ENCODE data around the gene IL31. TPM values are rescaled to one million over a fixed set of nuclear protein-coding genes. Genes with fewer than 3 reads are reported as not detected.

The IL31 gene
- total RNA-seq, 2 donors from 2014 or later = 0.87 TPM; not detected in 1

DNA sequence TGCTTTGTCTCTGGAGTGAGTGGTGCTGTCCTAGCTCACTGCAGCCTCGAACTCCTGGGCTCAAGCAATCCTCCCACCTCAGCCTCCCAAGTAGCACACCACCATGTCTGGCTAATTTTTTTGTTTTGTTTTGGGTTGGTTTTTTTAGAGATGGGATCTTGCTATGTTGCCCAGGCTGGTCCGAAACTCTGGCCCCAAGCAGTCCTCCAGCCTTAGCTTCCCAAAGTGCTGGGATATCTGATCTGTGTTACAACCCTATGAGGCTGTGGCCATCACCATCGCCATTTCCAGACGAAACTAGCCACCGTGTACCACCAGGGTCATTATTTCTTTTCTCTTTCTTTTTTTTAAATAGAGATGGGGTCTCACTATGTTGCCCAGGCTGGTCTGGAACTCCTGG, 2.6 kb downstream of the IL31 start:
- Mint-ChIP-seq H3K36me3 (no peaks in the 10 kb centered on the region), H3K27ac (no peak overlapping the region), H3K9me3 (no peaks in the 10 kb centered on the region)
- no peak for ATAC-seq
- DNase-seq (ENCODE audit: low spot score in 2 of 2) = no peak

DNA sequence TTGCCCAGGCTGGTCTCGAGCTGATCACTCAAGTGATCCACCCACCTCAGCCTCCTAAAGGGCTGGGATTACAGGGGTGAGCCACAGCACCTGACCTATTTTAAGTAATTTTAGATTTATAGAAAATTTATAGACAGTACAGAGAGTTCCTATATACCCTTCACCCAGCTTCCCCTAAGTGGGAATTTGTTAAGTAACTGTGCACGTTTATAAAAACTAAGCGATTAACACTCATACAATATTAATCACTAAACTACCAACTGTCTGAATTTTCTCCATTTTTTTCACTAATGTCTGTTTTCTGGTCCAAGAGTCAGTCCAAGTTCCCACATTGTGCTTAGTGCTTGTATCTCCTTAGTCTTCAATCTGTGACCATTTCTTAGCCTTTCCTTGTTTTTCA, 5.5 kb downstream of the IL31 start:
- ATAC-seq (no peak), DNase-seq (ENCODE audit: low spot score in 2 of 2) (no peak)
- Mint-ChIP-seq H3K9me3 (no peaks in the 10 kb centered on the region), H3K27ac (no peak overlapping the region), H3K36me3 (no peaks in the 10 kb centered on the region)

GRCh38 chr12:122167356-122167925, 6.6 kb downstream of the IL31 start:
- no peak overlapping the region for H3K27ac Mint-ChIP-seq
- no peak for ATAC-seq

DNA sequence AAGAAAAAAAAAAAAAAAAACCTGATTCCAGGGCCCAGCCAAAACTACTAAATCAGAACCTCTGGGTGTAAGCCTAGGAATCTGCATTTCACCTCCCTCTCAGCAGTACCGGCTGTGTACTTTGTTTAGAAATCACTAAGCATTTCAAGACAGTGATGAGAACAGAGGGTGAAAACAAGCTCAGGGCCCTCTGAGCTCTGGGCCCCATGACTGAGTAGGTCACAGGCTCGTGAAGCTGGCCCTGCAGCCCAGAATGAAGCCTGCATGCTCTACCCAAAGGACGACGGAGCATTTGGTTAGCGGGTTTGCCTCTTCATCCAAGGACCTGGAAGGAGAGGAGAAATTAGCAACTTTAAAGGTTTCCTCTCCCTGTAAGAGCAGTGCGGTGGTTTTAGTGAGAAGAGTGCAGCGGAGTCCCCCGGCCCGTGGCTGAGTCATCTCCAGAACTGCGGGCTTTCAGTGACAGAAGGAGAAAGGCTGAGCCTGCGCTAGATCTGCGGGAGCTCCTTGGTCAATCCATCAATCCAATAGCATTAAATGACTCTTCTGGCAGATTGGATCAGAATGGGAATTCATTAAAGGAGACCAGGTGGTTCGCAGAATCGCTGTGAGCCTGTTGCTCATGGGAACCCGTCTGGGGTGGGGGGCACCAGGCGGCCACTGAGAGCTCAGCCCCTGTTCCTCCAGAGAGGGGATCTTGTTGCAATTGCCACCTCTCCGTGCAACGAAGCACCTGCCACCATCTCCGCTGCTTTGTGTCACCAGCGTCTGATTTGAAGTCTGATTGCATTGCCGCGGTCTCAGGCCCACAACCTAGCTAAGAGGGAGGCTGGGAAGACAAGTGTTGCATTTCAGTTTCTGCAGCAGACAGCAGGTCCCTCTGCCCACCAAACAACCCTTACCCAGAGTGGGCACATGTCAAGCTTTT, 7.3 kb downstream of the IL31 start:
- ATAC-seq = peak; percentile 75 to 90
- Mint-ChIP-seq H3K27ac (no peak overlapping the region), H3K9me3 (no peaks in the 10 kb centered on the region), H3K36me3 (no peaks in the 10 kb centered on the region)
- peak in 1 of 2 donors; percentile 40 for DNase-seq (ENCODE audit: low spot score in 2 of 2)

More at GRCh38 chr12:122167356-122167925, 6.6 kb downstream of the IL31 start:
- Mint-ChIP-seq H3K36me3 (no peaks in the 10 kb centered on the region), H3K9me3 (no peaks in the 10 kb centered on the region)
- DNase-seq (ENCODE audit: low spot score in 2 of 2) = no peak

DNA sequence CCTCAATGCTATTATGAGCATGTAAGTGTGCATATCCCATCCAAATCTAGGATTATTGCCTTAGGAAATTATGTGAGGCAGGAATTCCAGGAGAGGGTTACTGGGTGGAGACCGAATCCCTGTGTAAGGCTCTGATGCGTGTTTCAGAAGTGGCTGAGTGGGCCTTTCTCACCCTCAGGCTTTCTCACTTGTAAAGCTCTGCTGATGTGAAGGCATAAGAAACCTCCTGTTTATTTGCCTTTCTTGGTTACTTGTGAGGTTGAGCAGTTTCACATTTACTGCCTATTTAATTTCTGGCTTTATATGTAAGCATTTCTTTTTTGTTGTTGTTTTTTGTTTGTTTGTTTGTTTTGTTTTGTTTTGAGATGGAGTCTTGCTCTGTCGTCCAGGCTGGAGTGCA, 11.0 kb downstream of the IL31 start:
- DNase-seq (ENCODE audit: low spot score in 2 of 2) (no peak), ATAC-seq (no peak)
- H3K36me3 Mint-ChIP-seq = no peaks in the 10 kb centered on the region
- H3K9me3 Mint-ChIP-seq = no peaks in the 10 kb centered on the region
- no peak overlapping the region for H3K27ac Mint-ChIP-seq

- no peak for ATAC-seq
- Mint-ChIP-seq H3K27ac (no peak overlapping the region), H3K36me3 (no peaks in the 10 kb centered on the region), H3K9me3 (no peaks in the 10 kb centered on the region)
- no peak for DNase-seq (ENCODE audit: low spot score in 2 of 2)
These were observed 12.3 kb downstream of the IL31 start for GRCh38 chr12:122161682-122162081.

DNA sequence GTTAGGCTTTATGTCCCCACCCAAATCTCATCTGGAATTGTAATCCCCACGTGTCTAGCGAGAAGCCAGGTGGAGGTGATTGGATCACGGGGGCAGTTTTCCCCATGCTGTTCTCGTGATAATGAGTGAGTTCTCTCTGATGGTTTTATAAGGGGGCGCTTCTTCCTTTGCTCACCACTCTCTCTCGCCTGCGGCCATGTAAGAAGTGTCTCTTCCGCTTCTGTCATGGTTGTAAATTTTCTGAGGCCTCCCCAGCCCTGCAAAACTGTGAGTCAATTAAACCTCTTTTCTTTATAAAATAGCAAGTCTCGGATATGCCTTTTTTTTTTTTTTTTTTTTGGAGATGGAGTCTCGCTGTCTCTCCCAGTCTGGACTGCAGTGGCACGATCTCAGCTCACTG, 13.3 kb downstream of the IL31 start:
- Mint-ChIP-seq H3K36me3 (no peaks in the 10 kb centered on the region), H3K9me3 (no peaks in the 10 kb centered on the region), H3K27ac (no peak overlapping the region)
- no peak for ATAC-seq
- no peak for DNase-seq (ENCODE audit: low spot score in 2 of 2)

DNA sequence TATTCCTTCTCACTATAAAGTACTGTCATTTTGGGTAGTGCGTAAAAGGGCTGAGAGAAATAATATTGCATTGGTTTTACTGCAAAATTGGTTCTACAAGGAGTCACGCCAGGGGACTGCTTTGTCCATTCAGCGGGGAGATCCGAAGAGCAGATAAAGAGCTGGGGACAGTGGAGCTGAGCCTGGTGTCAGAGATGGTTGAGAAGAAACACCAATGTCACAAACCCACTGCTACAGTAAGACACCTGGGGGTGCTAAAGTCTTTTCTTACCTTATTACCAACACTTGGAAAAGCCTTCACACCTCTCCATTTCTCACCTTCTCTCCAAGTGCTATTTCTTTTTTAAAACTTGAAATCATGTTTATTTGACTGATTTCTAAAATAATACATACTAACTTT, 14.1 kb downstream of the IL31 start:
- Mint-ChIP-seq H3K36me3 (no peaks in the 10 kb centered on the region), H3K9me3 (no peaks in the 10 kb centered on the region), H3K27ac (no peak overlapping the region)
- DNase-seq (ENCODE audit: low spot score in 2 of 2) (no peak), ATAC-seq (peak in 1 of 2 donors; percentile 47)

GRCh38 chr12:122158700-122159285, 15.2 kb downstream of the IL31 start:
- Mint-ChIP-seq H3K36me3 (no peaks in the 10 kb centered on the region), H3K9me3 (no peaks in the 10 kb centered on the region), H3K27ac (no peak overlapping the region)
- ATAC-seq = no peak
- no peak for DNase-seq (ENCODE audit: low spot score in 2 of 2)

DNA sequence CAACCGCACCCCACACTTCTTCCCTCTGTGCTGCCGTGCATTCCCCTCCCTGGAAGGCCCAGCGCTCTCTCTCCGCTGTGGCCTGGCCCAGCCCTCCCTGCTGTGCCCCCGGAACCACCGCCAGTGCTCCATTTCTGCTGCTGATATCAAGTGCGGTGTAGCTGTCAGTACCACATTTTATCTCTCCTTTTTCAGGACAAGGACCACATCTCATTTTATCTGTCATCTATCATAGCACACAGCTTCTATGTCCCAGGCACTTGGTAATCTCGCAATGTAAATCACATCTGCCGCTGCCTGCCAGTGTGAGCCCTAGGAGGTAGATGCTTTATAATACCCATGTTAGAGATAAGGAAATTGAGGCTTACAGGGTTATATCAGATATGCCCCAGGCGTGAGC, 18.3 kb downstream of the IL31 start:
- ATAC-seq (no peak), DNase-seq (ENCODE audit: low spot score in 2 of 2) (no peak)
- Mint-ChIP-seq H3K36me3 (no peaks in the 10 kb centered on the region), H3K9me3 (no peaks in the 10 kb centered on the region), H3K27ac (no peak overlapping the region)

GRCh38 chr12:122152754-122153153, 21.3 kb downstream of the IL31 start:
- Mint-ChIP-seq H3K9me3 (no peaks in the 10 kb centered on the region), H3K27ac (no peak overlapping the region), H3K36me3 (no peaks in the 10 kb centered on the region)
- no peak for ATAC-seq
- no peak for DNase-seq (ENCODE audit: low spot score in 2 of 2)

GRCh38 chr12:122150127-122150681, 23.8 kb downstream of the IL31 start:
- Mint-ChIP-seq H3K36me3 (no peaks in the 10 kb centered on the region), H3K9me3 (no peaks in the 10 kb centered on the region), H3K27ac (no peak overlapping the region)
- no peak for ATAC-seq
- no peak for DNase-seq (ENCODE audit: low spot score in 2 of 2)

DNA sequence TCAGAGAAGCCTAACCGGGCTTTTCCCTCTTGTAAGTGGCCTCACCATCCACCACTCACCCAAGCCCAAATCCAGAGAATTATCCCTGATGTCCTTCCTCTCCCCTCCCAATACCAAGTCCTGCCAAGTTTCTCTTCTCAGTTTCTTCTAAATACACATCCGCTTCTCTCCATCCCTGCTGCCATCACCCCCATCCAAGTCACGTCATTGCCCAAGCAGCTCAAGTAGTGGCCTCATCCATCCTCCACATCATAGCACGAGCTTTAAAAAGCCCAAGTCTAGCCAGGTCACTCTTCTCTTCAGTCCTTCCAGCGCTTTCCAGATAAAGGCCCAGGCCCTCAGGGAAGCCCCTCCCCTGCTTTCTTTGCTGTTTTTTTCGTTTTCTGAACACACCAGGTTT, 25.4 kb downstream of the IL31 start:
- no peak overlapping the region for H3K27ac Mint-ChIP-seq
- H3K36me3 Mint-ChIP-seq = no peaks in the 10 kb centered on the region
- ATAC-seq (no peak), DNase-seq (ENCODE audit: low spot score in 2 of 2) (no peak)
- no peaks in the 10 kb centered on the region for H3K9me3 Mint-ChIP-seq

DNA sequence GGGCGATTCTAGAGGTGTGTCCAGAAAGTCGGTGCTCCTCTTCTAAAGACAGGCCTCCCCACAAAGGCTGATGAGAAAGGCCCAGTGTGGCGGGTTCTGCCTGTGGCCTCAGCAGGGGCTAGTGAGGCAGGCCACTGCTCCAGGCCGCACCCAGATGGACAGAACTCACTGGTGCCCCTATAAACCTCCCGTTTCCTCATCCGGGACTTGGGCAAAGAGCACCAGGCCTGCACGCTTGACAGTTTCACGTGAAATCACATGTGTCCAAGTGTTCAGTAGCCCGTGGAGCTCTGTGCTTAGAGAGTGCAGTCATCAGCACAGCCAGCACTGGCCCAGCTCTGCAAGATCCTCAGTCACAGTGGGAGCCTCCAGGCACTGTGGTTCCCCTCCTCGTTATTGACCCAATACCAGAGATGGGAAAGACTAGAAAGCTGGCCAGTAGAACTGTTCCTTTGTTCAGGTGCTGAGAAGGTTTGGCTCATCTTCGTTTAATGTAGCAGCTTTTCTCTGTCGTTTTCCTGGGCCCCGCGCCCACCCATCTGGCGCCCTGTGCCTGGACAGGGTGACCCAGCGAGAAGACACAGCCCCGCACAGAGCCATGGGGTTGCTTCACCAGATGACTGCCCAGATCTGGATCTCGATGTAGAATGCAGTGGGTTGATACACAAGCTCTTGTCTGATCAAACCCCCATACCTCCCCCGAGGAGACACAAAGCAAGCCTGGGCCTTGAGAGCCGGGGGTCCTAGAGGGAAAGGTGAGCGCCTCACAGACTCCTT, 26.3 kb downstream of the IL31 start:
- ATAC-seq (peak in 1 of 2 donors; percentile 27), DNase-seq (ENCODE audit: low spot score in 2 of 2) (no peak)
- Mint-ChIP-seq H3K36me3 (no peaks in the 10 kb centered on the region), H3K9me3 (no peaks in the 10 kb centered on the region), H3K27ac (peak overlapping the region; percentile 65 to 74)

DNA sequence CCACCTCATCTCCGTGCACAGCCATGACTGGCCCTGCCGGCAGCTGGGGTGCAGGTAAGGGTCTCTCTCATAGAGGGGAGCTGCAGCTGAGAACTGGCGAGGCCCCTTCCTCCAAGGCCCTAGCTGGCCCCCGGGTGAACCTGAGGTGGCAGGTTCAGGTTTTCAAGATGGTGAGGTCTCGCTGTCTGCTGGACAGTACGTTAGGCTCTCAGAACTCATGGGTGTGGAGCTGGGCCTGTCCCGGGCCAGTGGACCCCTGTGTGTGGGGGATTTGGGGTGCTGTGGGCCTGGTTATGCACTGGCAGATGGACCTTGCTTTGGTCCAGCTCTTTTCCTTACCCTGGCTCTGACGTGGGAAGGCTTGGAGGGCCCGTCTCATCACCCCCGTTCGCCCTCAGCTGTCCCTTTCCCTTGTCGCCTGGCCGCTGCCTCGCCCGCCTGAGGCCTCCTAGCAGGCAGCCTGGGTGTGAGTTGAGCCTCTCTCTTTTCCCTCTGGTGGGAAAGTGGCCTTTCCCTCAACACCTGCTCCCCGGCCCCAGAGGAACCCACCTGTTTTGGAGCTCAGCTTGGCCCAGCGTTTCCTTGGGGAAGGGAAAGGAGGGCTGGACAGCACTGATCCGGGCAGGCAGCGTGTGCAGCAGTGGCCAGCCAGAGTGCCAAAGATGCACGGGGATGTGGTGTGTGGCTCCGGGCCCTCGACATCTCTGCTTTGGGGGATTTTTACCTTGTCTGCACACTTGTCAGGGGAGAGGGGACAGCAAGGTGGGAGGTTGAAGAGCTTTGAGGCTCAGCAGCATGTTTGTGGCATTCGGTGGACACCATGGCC, 28.3 kb downstream of the IL31 start:
- Mint-ChIP-seq H3K27ac (peak overlapping the region in 1 of 2 donors; percentile 77), H3K9me3 (no peaks in the 10 kb centered on the region), H3K36me3 (peaks cover 0 to 6% of the 10 kb centered on the region in 2 donors)
- DNase-seq (ENCODE audit: low spot score in 2 of 2) (no peak), ATAC-seq (no peak)

GRCh38 chr12:122144885-122145284, 29.1 kb downstream of the IL31 start:
- no peaks in the 10 kb centered on the region for H3K9me3 Mint-ChIP-seq

More at GRCh38 chr12:122144885-122145284, 29.1 kb downstream of the IL31 start:
- peaks cover 0 to 6% of the 10 kb centered on the region in 2 donors for H3K36me3 Mint-ChIP-seq
- ATAC-seq (no peak), DNase-seq (ENCODE audit: low spot score in 2 of 2) (no peak)
- no peak overlapping the region for H3K27ac Mint-ChIP-seq

All from activated naive CD4-positive, alpha-beta T cell treated with anti-CD3 and anti-CD28 coated beads, Interleukin-2, amount 50 U/mL, for 72 hours (primary cell).